Kidney glomerular epithelial cell (primary cell): ENCODE results near the gene MROH8.

Source experiments
- DNase-seq: peaks from one replicate; lab custom pipeline; 2025; lab: John Stamatoyannopoulos, UW

The MROH8 gene

GRCh38 chr20:37178839-37179682 lies at the start of gene MROH8, which contains the start of gene RPN2:
Gene MROH8, minus strand, starts transcription at chr20:37179548.
Gene RPN2, plus strand, starts transcription at chr20:37179330. Its CDS starts 27 bp downstream, at chr20:37179357.
- peak; percentile 97 for DNase-seq

GRCh38 chr20:37228656-37229055 lies 49.3 kb upstream of the MROH8 start:
- no peak for DNase-seq

- DNase-seq = no peak
Measured at GRCh38 chr20:37228082-37228481, 48.7 kb upstream of the MROH8 start.

GRCh38 chr20:37226889-37227288 lies 47.5 kb upstream of the MROH8 start:
- DNase-seq = no peak

GRCh38 chr20:37225146-37225545 lies 45.8 kb upstream of the MROH8 start:
- DNase-seq = no peak

GRCh38 chr20:37223053-37223452 lies 43.7 kb upstream of the MROH8 start:
- peak; percentile 68 for DNase-seq

- no peak for DNase-seq
Measured at GRCh38 chr20:37222086-37222485, 42.7 kb upstream of the MROH8 start.

- no peak for DNase-seq
Measured at GRCh38 chr20:37220731-37221130, 41.4 kb upstream of the MROH8 start.

- no peak for DNase-seq
Measured at GRCh38 chr20:37219751-37220668, 40.7 kb upstream of the MROH8 start.

GRCh38 chr20:37218976-37219375 lies 39.6 kb upstream of the MROH8 start:
- no peak for DNase-seq

GRCh38 chr20:37218441-37218840 lies 39.1 kb upstream of the MROH8 start:
- DNase-seq = no peak

GRCh38 chr20:37209661-37210314 lies 30.4 kb upstream of the MROH8 start:
- no peak for DNase-seq

GRCh38 chr20:37209193-37209592 lies 29.8 kb upstream of the MROH8 start:
- DNase-seq = no peak

- DNase-seq = no peak
Measured at GRCh38 chr20:37207171-37207570, 27.8 kb upstream of the MROH8 start.

- no peak for DNase-seq
Measured at GRCh38 chr20:37205794-37206193, 26.4 kb upstream of the MROH8 start.

- DNase-seq = no peak
Measured at GRCh38 chr20:37205130-37205529, 25.8 kb upstream of the MROH8 start.

- DNase-seq = no peak
Measured at GRCh38 chr20:37204056-37204455, 24.7 kb upstream of the MROH8 start.

- DNase-seq = peak; percentile 90
Measured at GRCh38 chr20:37202267-37202943, 23.1 kb upstream of the MROH8 start.

GRCh38 chr20:37201827-37202162 lies 22.4 kb upstream of the MROH8 start:
- no peak for DNase-seq

GRCh38 chr20:37200926-37201826 lies 21.8 kb upstream of the MROH8 start:
- no peak for DNase-seq

GRCh38 chr20:37200376-37200775 lies 21.0 kb upstream of the MROH8 start:
- DNase-seq = no peak
